SK-N-MC (cell line): Measurements from ENCODE around the gene MCF2L.
"Not testable (repeated sequence)": the region's sequence is repeated elsewhere in the genome, so short reads cannot be mapped to it uniquely, and the experiment has no call there.

ENCODE experiments used
- DNase-seq: peaks from one replicate; pipeline ENCODE4 v3.0.0-alpha.2; 2011; ENCODE audit warnings: low read depth, low spot score
- H3K27ac ChIP-seq: fragments of 200-600 bp; sonication (generic); 2 replicates; pipeline ENCODE4 v1.5.1; 2016; ENCODE audit warnings: mixed run types
- H3K36me3 ChIP-seq: fragments of 200-600 bp; sonication (generic); 2 replicates; pipeline ENCODE4 v1.6.1; 2017; ENCODE audit warnings: antibody characterized with exemption, low read length, mixed read lengths; ENCODE audit not compliant: insufficient read depth
- H3K4me3 ChIP-seq: fragments of 200-600 bp; sonication (generic); 2 replicates; pipeline ENCODE4 v1.5.1; 2016
- H3K9ac ChIP-seq: fragments of 200-600 bp; sonication (generic); 2 replicates; pipeline ENCODE4 v1.8.0; 2017; ENCODE audit warnings: mixed run types, mixed read lengths; ENCODE audit not compliant: insufficient read length
- H3K9me3 ChIP-seq: fragments of 200-600 bp; sonication (generic); 2 replicates; pipeline ENCODE4 v1.6.1; 2017; ENCODE audit warnings: low read depth, mild to moderate bottlenecking, antibody characterized with exemption, low read length, moderate library complexity, mixed read lengths
- EZH2 ChIP-seq: fragments of 200-600 bp; sonication (generic); IDR thresholded peaks from one replicate; pipeline ENCODE4 v1.6.1; 2017; ENCODE audit warnings: antibody characterized with exemption
- FOXP2 ChIP-seq: optimal IDR thresholded peaks from 2 replicates; pipeline ENCODE3; 2011; ENCODE audit warnings: mild to moderate bottlenecking, moderate library complexity; ENCODE audit not compliant: insufficient read depth; ENCODE audit errors: extremely low read length, control extremely low read depth
- POLR2AphosphoS5 ChIP-seq: IDR thresholded peaks from 2 replicates; pipeline ENCODE4 v1.6.1; 2012; ENCODE audit warnings: mild to moderate bottlenecking, low read depth, low read length, borderline replicate concordance

MCF2L gene

DNA sequence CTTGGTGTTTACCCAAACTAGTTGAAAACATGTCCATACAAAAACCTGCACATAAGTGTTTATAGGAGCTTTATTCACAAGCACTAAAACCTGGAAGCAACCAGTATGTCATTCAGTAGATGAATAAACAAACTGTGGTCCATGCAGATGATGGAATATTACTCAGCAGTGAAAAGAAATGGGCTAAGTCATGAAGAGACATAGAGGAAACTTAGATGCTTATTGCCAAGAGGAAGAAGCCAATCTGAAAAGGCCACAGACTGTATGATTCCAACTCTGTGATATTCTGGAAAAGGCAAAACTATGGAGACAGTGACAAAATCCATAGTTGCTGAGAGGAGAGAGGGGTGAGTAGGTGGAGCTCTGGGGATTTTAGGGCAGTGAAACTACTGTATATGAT is 38.8 kb upstream of the MCF2L start:
- TF ChIP-seq POLR2AphosphoS5 (no peak), FOXP2 (no peak), EZH2 (no peak)
- no peaks in the 10 kb centered on the region for H3K36me3 ChIP-seq
- no peaks in the 10 kb centered on the region for H3K9me3 ChIP-seq
- H3K27ac ChIP-seq = no peak overlapping the region
- H3K4me3 ChIP-seq = no peak overlapping the region
- DNase-seq = no peak
- no peak overlapping the region for H3K9ac ChIP-seq

DNA sequence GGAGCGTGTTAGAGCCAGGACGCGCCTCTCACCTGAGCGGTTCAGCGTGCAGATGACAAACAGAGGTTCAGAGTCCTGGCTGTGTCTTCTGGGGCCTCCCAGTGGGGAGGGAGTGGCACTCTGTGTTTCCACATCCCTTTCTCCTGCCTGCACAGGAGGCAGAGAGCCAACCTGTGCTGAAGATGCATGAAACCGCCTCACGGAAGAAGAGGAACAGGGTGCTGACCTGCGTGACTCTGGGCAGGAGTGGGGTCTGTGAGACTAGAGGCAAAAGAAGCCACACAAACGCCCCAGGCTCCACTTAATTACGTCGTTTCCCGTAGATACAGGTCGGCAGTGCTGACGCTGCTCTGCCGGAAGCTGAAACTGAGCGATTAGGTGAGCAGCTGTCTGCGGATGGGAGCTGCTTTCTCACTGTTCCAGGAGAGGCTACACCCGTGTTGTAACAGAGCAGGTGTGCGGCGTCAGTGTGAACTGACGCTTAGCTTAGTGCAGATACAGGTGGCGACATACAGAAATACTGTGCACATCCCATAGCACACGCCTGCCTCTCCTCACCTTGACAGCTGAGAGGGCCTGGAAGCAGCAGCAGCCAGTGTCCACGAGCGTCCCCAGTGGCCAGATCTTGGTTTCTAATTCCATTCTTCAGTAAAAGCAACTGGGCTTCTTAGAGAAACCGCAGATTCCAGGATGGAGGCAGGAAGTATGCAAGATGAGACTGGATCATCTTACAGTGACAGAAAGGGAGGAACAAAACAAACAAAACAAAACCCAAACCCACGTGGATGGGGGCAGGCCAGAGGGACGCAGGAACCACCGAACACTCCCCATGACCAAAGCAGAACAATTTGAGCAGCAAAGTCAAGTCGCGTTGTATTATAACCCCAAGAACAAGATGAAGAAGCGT is 37.7 kb upstream of the MCF2L start:
- TF ChIP-seq POLR2AphosphoS5 (no peak), FOXP2 (no peak), EZH2 (no peak)
- no peak overlapping the region for H3K9ac ChIP-seq
- H3K9me3 ChIP-seq = no peaks in the 10 kb centered on the region
- no peak overlapping the region for H3K4me3 ChIP-seq
- DNase-seq = no peak
- H3K36me3 ChIP-seq = no peaks in the 10 kb centered on the region
- H3K27ac ChIP-seq = no peak overlapping the region

DNA sequence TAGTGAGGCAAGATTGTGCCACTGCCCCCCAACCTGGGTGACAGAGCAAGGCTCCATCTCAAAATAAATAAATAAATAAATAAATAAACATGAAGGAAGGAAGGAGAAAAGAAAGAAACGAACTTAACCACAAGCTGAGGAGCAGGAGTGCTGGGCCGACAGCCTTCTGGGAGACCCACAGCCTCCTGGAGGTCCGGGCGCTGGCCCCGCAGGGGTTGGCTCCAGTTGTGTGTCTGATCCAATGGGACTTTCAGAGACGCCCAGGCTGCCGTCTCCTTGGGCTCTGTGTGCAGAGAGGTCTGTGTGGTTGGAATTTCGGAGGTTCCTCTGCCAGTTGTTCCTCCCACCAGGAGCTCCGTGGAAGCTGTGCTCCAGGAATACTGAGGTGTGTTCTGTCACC is 36.0 kb upstream of the MCF2L start:
- H3K9ac ChIP-seq = no peak overlapping the region
- DNase-seq = no peak
- no peaks in the 10 kb centered on the region for H3K9me3 ChIP-seq
- TF ChIP-seq EZH2 = no peak
- TF ChIP-seq POLR2AphosphoS5 = no peak
- TF ChIP-seq FOXP2 = no peak
- H3K27ac ChIP-seq = no peak overlapping the region
- no peak overlapping the region for H3K4me3 ChIP-seq
- no peaks in the 10 kb centered on the region for H3K36me3 ChIP-seq

DNA sequence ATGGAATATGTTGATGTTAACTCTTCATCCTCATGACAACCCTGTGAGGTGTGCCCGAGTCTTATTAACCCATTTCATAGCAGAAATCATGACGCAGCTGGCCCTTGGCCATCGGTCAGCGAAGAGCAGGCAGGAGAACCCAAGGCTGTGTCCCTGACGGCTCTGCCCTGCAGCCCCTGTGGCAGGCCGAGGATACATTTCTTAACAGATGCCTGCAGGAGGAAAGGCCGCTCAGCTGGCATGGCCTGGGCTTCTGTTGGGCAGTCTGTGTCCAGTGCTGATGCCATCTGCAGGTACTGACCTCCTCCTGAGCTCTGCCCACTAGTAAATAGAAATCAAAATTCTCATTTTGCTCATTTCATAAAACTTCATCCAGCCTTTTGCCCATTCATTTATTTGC is 35.4 kb upstream of the MCF2L start:
- no peak for DNase-seq
- Histone ChIP-seq H3K9me3 (no peaks in the 10 kb centered on the region), H3K9ac (no peak overlapping the region), H3K27ac (no peak overlapping the region), H3K36me3 (no peaks in the 10 kb centered on the region), H3K4me3 (no peak overlapping the region)
- TF ChIP-seq FOXP2 (no peak), EZH2 (no peak), POLR2AphosphoS5 (no peak)

DNA sequence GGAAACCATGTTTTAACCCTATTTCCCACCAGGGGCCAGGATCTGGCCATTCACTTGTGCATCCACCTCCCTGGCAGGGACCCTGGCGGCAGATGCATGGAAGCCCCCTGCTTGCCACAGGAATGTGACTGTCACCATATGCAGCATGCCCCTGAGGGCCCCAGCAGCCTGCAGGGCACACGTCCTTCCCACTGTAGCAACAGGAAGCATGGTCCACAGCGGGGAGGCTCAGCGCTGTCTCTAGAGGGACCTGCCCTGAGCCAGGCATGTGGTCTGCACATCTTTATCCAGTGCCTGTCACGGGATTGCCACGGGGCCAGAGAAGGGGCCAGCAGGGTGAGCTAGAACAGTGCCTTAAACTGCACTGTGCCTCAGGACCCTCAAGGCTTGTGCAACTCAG is 34.9 kb upstream of the MCF2L start:
- TF ChIP-seq FOXP2 (peak; percentile 53), POLR2AphosphoS5 (no peak)
- no peak overlapping the region for H3K4me3 ChIP-seq
- H3K9me3 ChIP-seq = no peaks in the 10 kb centered on the region
- DNase-seq = no peak
- no peak overlapping the region for H3K27ac ChIP-seq
- no peak overlapping the region for H3K9ac ChIP-seq
- no peaks in the 10 kb centered on the region for H3K36me3 ChIP-seq

DNA sequence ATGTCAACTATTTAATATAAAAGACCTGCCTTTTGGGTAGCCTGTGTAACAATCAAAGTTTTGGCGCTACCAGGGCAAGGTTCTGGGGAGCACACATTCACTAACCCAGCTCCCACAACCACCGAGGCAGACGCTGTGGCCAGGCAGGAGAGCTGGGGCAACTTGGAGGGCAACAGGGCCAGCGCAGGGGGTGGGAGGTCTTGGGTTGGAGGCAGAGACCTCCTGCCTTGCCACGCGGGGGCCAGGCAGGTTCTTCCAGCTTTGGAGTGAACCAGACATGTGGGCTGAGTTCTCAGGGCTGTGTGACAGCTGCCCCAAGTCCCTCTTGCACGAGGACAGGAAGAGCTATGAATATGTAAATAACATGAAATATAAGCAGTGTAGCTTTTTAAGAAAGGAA is 30.3 kb upstream of the MCF2L start:
- Histone ChIP-seq H3K9me3 (no peaks in the 10 kb centered on the region), H3K4me3 (no peak overlapping the region), H3K36me3 (no peaks in the 10 kb centered on the region), H3K9ac (no peak overlapping the region), H3K27ac (no peak overlapping the region)
- no peak for TF ChIP-seq POLR2AphosphoS5
- TF ChIP-seq EZH2 = no peak
- TF ChIP-seq FOXP2 = no peak
- DNase-seq = no peak

DNA sequence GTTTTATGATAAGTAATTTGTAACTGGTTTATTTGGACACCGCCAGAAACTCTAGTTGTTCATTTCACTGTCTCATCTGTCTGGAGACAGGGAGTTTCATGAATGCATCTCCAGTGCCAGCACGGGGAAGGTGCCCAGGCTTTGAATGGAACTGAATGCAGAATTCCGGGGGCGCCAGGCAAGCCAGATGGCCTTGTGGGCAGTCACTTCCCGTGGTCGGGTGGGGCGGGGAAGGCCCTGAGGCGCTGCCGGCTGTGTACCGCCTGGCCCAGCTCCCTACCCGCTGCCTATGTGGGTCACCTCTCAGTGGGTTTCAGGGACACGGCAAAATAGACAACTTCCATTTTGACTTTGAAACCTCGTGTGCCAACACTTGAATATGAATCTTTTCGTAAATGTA is 28.8 kb upstream of the MCF2L start:
- H3K27ac ChIP-seq = no peak overlapping the region
- H3K9me3 ChIP-seq = no peaks in the 10 kb centered on the region
- H3K9ac ChIP-seq = no peak overlapping the region
- DNase-seq = no peak
- H3K4me3 ChIP-seq = no peak overlapping the region
- TF ChIP-seq EZH2 (no peak), POLR2AphosphoS5 (no peak), FOXP2 (no peak)
- H3K36me3 ChIP-seq = no peaks in the 10 kb centered on the region

DNA sequence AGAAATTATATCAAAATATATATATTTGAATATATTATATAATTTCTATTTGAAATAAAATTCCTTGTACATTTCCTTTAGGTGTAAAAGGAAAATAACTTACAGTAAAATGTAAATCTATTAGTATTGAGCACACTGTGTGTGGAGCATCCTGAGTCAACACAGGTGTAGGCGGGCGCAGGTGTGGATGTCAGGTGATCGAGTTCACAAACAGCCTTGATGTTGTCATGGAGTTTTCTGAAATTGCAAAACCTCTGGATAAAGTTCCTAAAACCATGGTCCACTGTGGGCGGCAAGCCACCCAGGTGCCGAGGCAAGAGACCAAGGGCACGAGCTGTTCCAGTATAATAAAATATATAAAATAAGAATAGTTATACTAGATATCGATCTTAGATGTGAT is 27.7 kb upstream of the MCF2L start:
- Histone ChIP-seq H3K36me3 (no peaks in the 10 kb centered on the region), H3K9ac (no peak overlapping the region), H3K27ac (no peak overlapping the region), H3K4me3 (no peak overlapping the region), H3K9me3 (no peaks in the 10 kb centered on the region)
- no peak for DNase-seq
- no peak for TF ChIP-seq POLR2AphosphoS5
- TF ChIP-seq FOXP2 = no peak
- TF ChIP-seq EZH2 = no peak

DNA sequence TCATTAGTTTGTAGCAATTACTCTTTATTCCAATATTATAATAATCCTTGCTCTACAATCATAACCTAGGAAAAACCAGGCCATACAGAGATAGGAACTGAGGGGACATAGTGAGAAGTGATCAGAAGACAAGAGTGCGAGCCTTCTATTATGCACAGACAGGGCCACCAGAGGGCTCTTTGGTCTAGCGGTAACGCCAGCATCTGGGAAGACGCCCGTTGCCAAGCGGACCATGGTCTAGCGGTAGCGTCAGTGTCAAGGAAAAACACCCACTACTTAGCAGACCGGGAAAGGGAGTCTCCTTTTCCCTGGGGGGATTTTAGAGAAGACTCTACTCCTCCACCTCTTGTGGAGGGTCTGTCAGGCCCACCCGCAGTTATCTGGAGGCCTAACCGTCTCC is 27.2 kb upstream of the MCF2L start:
- H3K9ac ChIP-seq, H3K9me3 ChIP-seq, H3K4me3 ChIP-seq, H3K27ac ChIP-seq, H3K36me3 ChIP-seq, DNase-seq: not testable (repeated sequence)

DNA sequence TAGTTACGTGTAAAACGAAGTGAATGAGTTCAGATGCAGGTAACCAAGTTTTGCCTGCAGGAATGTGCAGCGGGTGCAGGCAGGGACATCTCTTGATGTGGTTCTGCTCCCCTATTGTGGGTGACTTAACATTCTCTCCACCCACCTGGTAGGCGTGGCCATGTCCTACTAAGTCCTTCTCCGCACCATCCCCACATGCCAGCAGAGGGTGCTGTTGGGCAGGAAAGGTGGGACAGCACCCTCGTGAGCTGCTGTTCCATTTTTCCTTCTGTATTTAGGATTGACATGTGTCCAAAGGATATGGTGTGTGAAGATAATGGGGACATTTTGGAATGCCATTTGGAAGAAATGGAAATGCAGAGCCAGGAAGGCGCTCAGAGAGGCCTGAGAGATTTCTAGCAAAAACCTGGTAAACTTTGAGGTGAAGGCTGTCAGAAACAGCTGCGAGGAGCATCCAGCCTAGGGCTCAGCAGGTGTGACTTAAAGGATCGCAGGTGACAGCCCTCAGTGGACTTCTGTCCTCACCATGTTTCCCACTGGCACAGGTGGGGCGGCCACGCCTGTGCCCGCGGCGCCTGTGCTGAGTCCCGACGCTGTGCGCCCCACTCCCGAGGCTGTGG is 26.2 kb upstream of the MCF2L start:
- no peak overlapping the region for H3K27ac ChIP-seq
- no peak overlapping the region for H3K9ac ChIP-seq

More for the DNA sequence above, 26.2 kb upstream of the MCF2L start:
- no peaks in the 10 kb centered on the region for H3K36me3 ChIP-seq
- peak overlapping the region; percentile 73 for H3K4me3 ChIP-seq
- DNase-seq = peak; percentile 83
- no peak for TF ChIP-seq POLR2AphosphoS5
- no peak for TF ChIP-seq EZH2
- TF ChIP-seq FOXP2 = no peak
- H3K9me3 ChIP-seq = no peaks in the 10 kb centered on the region
